ENCODE results near the gene C1QC. TPM values are rescaled to one million over a fixed set of nuclear protein-coding genes. Genes with fewer than 3 reads are reported as not detected.

The C1QC gene
- total RNA-seq, 1 donor from 2014 or later = not detected

- TF ChIP-seq, protein P1, sequence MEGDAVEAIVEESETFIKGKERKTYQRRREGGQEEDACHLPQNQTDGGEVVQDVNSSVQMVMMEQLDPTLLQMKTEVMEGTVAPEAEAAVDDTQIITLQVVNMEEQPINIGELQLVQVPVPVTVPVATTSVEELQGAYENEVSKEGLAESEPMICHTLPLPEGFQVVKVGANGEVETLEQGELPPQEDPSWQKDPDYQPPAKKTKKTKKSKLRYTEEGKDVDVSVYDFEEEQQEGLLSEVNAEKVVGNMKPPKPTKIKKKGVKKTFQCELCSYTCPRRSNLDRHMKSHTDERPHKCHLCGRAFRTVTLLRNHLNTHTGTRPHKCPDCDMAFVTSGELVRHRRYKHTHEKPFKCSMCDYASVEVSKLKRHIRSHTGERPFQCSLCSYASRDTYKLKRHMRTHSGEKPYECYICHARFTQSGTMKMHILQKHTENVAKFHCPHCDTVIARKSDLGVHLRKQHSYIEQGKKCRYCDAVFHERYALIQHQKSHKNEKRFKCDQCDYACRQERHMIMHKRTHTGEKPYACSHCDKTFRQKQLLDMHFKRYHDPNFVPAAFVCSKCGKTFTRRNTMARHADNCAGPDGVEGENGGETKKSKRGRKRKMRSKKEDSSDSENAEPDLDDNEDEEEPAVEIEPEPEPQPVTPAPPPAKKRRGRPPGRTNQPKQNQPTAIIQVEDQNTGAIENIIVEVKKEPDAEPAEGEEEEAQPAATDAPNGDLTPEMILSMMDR (IDR thresholded peaks at IDR 0.05) = no peak
- DNase-seq (ENCODE audit: extremely low spot score, unreplicated experiment) = no peak
- no peak overlapping the region for H3K27ac Mint-ChIP-seq (ENCODE audit: unreplicated experiment)
- peaks cover 56% of the 10 kb centered on the region for H3K27me3 Mint-ChIP-seq (ENCODE audit: unreplicated experiment)
- no peak overlapping the region for H3K4me3 Mint-ChIP-seq (ENCODE audit: unreplicated experiment)
- H3K9me3 Mint-ChIP-seq (ENCODE audit: unreplicated experiment) = no peaks in the 10 kb centered on the region
- no peaks in the 10 kb centered on the region for H3K4me1 Mint-ChIP-seq (ENCODE audit: unreplicated experiment)
- no peaks in the 10 kb centered on the region for H3K36me3 Mint-ChIP-seq (ENCODE audit: unreplicated experiment)
These were observed 16.9 kb upstream of the C1QC start for GRCh38 chr1:22626237-22627157.

GRCh38 chr1:22627331-22627730 is 16.1 kb upstream of the C1QC start:
- Mint-ChIP-seq H3K27me3 (ENCODE audit: unreplicated experiment) (peaks cover 63% of the 10 kb centered on the region), H3K27ac (ENCODE audit: unreplicated experiment) (no peak overlapping the region), H3K36me3 (ENCODE audit: unreplicated experiment) (no peaks in the 10 kb centered on the region), H3K9me3 (ENCODE audit: unreplicated experiment) (no peaks in the 10 kb centered on the region), H3K4me3 (ENCODE audit: unreplicated experiment) (no peak overlapping the region), H3K4me1 (ENCODE audit: unreplicated experiment) (no peaks in the 10 kb centered on the region)
- no peak for DNase-seq (ENCODE audit: extremely low spot score, unreplicated experiment)
- TF ChIP-seq, protein P1 (IDR thresholded peaks at IDR 0.05) = no peak

GRCh38 chr1:22628698-22629444 is 14.6 kb upstream of the C1QC start:
- Mint-ChIP-seq H3K9me3 (ENCODE audit: unreplicated experiment) (no peaks in the 10 kb centered on the region), H3K4me3 (ENCODE audit: unreplicated experiment) (no peak overlapping the region), H3K36me3 (ENCODE audit: unreplicated experiment) (no peaks in the 10 kb centered on the region), H3K27ac (ENCODE audit: unreplicated experiment) (no peak overlapping the region), H3K27me3 (ENCODE audit: unreplicated experiment) (peaks cover 68% of the 10 kb centered on the region), H3K4me1 (ENCODE audit: unreplicated experiment) (no peaks in the 10 kb centered on the region)
- TF ChIP-seq, protein P1 (IDR thresholded peaks at IDR 0.05) = no peak
- no peak for DNase-seq (ENCODE audit: extremely low spot score, unreplicated experiment)

DNA sequence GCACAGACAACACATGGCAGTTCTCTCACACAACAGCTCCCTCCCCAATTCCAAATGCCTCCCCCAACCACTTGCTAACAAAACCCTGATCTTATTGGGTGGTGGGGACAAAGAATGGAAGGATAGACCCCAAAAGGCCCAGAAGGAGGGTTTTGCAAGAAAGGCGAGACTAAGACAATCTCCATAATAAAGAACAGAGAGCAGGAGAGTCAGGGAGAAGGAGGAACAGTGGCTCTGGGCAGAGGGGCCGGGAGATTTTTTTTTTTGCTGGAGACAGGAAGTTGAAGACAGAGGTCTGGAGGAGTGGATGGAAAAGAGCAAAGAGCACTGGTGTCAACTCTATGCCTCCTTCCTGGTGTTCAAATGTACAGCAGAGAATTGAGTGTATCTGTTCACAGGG is 13.5 kb upstream of the C1QC start:
- TF ChIP-seq, protein P1 (IDR thresholded peaks at IDR 0.05) = no peak
- Mint-ChIP-seq H3K9me3 (ENCODE audit: unreplicated experiment) (no peaks in the 10 kb centered on the region), H3K36me3 (ENCODE audit: unreplicated experiment) (no peaks in the 10 kb centered on the region), H3K4me1 (ENCODE audit: unreplicated experiment) (no peaks in the 10 kb centered on the region), H3K27me3 (ENCODE audit: unreplicated experiment) (peaks cover 64% of the 10 kb centered on the region), H3K27ac (ENCODE audit: unreplicated experiment) (no peak overlapping the region), H3K4me3 (ENCODE audit: unreplicated experiment) (no peak overlapping the region)
- DNase-seq (ENCODE audit: extremely low spot score, unreplicated experiment) = no peak
